ENCODE data around the gene NCOA3.

Gene NCOA3

DNA sequence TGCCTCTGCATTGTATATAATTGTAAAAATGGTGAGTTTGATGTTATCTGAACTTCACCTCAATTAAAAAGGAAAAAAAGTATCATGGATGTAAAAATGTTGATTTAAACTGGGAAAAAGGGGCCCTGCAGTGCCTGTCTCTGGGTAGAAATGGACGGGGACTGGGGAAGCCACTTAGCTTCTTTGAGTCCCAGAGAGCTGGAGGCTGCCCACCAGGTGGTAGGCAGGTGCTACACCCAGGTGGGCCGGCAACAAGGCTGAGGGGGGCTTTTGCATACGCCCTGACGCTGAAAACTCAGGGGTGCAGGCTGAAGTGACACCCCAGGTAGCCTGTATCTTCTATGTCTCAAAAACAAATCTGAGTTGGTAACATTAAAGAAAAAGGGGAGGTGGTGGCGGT is 165.4 kb downstream of the NCOA3 start:
- DNase-seq (ENCODE audit: low spot score): no peak

- no peak for DNase-seq (ENCODE audit: low spot score)
These were observed 166.0 kb downstream of the NCOA3 start for GRCh38 chr20:47667531-47668312.

DNA sequence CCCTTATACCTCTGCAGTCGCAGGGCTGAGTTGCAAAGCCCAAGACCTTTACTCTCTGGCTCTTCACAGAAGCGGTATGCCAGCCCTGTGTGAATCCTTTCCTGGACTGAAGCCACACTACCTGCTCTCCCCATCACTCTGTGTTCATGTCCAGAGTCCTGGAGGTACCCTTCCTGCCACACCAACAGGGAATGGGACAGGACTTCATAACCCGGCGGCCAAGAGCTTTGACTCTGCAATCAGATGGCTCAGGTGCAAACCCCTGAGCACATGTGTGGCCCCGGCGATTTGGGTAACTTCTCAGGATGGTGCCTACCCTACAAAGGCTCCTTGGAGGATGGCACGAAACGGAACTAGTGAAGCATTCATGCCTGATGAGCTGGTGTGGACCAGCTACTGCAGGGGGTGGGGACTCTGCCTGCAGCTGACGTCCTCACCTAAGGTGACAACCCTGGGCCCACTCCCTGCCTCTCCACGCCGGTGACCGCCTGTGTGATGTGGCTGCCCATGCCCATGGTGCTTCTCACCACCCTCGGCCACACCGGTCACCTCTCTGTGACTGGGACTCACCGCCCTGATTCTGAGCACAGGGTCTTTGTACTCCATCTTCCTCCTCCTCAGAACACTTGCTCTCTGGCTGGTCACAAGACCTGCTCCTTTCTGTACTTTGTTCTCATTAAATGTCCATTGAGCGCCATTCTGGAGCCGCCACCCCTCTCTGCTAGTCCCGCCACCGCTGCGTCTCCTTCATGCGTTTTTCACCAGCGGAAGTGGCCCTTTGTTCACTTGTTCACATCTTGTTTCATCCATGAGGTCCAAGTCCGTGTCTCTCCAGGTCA is 166.8 kb downstream of the NCOA3 start:
- no peak for DNase-seq (ENCODE audit: low spot score)

GRCh38 chr20:47669152-47669425 is 167.4 kb downstream of the NCOA3 start:
- DNase-seq (ENCODE audit: low spot score): no peak

- no peak for DNase-seq (ENCODE audit: low spot score)
These were observed 167.8 kb downstream of the NCOA3 start for GRCh38 chr20:47669489-47669888.

- no peak for DNase-seq (ENCODE audit: low spot score)
These were observed 168.5 kb downstream of the NCOA3 start for GRCh38 chr20:47669927-47670890.

DNA sequence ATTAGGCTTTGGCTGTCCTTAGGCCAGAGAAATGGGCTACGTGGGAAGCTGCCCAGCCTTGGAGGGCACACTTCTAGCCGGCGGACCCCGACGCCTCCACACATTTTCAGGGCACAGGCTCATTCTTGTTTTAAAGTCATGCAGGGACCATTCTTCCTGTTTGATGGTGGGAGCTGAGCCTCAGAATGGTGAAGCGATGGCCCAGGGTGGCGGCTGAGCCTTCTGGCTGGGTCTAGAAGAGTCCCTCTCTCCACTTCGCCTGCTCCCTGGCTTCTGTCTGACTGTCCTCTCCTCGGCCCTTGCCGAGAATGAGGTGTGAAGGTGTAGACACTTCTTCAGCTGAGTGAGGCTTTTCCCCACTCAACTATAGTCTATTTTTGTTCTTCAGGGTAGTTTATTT is 169.2 kb downstream of the NCOA3 start:
- no peak for DNase-seq (ENCODE audit: low spot score)

DNA sequence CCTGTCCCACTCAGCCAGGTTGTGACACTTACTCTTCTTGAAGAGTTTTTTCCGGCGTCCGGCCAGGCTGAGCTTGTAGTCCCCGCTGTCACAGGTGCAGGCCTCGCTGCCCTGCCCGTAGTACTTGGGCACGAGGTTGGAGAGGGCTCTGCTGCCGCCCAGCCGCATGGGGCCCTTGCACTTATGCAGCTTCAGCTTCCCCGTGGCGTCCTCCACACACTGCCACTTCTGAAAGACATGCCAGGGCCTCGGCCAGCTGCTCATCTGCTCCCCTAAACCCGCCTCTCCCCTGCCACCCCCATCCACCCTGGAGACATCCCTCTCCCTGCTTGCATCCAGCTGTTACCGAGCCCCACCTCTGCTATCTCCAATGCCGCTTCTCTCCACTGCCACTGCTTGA is 170.5 kb downstream of the NCOA3 start:
- DNase-seq (ENCODE audit: low spot score): no peak

GRCh38 chr20:47672886-47673670 is 171.4 kb downstream of the NCOA3 start:
- no peak for DNase-seq (ENCODE audit: low spot score)

GRCh38 chr20:47673671-47673955 is 171.9 kb downstream of the NCOA3 start:
- no peak for DNase-seq (ENCODE audit: low spot score)

DNA sequence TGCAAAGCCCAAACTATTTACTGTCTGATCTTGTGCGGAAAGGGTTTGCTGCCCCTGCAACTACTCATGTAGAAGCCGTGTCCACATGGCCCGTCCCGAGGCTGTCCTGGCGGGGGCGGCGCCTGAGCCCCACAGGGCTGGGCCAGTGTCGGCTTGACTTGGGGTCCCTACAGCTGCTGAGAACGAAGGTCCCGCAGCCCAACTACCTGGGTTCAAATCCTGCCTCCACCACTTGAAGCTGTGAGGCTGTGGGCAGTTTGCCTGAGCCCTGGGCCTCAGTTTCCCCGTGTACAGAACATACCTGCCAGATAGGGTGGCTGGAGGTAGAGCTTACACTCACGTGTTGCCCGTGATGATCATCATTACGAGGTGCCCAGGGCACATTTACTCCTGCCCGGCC is 172.5 kb downstream of the NCOA3 start:
- no peak for DNase-seq (ENCODE audit: low spot score)

DNA sequence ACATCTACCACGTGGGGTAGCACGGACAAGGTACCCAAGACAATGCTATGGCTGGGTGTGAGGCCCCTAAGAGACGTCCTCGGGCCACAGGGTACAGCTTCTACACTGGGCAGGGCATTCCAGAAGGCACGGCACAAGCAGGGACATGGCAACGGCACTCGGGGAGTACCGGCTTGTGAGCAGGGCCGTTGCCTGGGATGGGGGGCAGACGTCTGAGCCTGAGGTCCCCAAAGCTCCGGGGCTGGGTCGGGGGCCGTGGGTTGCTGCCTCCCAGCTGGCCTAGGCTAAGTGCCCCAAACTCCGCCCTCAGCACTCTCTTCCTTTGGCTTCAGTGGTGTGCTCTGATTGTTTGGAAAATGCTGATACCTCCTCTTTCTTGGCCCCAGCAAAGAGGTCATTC is 173.0 kb downstream of the NCOA3 start:
- DNase-seq (ENCODE audit: low spot score): no peak

- DNase-seq (ENCODE audit: low spot score): no peak
These were observed 173.8 kb downstream of the NCOA3 start for GRCh38 chr20:47675190-47676142.

- no peak for DNase-seq (ENCODE audit: low spot score)
These were observed 174.6 kb downstream of the NCOA3 start for GRCh38 chr20:47676219-47676721.

GRCh38 chr20:47676912-47677634 is 175.4 kb downstream of the NCOA3 start:
- no peak for DNase-seq (ENCODE audit: low spot score)

DNA sequence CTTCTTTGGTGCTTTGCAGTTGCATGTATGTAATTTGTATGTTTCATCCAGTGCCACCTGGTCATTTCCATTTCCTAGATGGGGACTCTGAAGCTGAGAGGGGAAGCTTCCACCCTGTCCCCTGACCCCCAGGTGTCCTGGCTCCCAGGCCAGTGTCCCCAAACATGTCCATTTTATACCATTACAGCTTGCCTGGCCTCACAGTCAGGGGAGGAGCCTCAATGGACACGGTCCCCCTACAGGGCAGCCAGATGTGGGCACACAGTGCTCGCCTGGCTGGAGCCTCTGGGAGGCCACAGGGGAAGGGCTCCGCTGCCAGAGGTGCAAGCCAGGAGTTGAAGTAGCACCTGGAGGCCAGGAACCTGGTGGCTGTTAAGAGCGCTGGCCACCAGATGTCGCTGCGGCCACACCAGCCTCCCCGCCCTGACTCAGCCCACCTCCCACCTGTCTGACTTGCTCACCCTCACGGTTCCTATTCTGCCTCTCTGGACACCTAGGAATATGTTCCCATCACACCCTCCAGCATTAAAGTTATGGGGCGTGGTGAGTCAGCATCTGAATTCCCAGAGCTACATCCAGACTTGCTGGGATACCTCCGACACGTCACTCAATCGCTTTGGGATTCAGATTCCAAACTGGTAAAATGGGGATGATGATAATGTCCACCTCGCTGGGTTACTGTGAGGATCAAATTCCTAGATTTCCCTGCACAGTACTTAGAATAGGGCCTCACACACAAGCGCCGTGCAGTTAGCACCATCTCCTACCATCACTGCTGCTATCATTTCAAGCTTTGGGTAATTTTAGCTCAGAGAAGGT is 176.2 kb downstream of the NCOA3 start:
- DNase-seq (ENCODE audit: low spot score): peak; percentile 83

DNA sequence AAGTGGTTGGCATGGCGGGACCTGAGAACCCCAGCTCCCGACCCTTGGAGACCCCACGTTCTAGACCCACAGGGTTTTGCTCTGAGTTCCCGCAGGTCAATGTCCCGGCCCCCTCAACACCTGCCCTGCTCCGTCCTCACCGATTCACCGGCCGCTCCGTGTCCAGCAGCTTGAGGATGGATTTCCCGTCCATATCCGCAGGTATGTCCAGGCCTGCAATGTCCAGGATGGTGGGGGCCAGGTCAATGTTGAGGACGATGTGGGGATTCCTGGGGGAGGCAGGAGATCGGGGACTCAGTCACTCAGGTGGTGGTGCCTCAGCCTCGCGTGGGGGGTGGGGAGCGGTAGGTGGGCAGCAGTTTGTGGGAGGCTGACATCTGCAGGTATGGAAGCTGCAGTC is 176.8 kb downstream of the NCOA3 start:
- no peak for DNase-seq (ENCODE audit: low spot score)

GRCh38 chr20:47679462-47679861 is 177.8 kb downstream of the NCOA3 start:
- DNase-seq (ENCODE audit: low spot score): no peak
